ENCODE data around the gene SDHAF2. TPM values are rescaled to one million over a fixed set of nuclear protein-coding genes. Genes with fewer than 3 reads are reported as not detected.

SDHAF2 gene
- total and polyA plus RNA-seq, 2 experiments from 2014 or later: 47.8 to 74.3 TPM

DNA sequence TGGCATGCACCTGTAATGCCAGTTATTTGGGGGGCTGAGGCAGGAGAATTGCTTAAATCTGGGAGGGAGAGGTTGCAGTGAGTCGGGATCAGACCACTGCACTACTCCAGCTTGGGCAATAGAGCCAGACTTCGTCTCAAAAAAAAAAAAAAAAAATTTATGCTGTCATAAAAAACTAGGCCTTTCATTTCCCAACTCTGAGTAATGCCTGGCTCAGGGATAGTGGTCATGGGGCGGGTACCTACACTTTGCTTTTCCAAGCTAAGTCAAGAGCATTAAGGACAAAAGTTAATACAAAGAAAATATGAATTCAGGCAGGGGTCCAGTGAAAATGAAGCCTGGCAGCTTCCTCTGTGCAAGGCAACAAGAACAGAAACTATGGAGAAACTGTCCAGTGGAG, 16.4 kb upstream of the SDHAF2 start:
- no peak for TF ChIP-seq EZH2 (IDR thresholded peaks at IDR 0.05; ENCODE audit: borderline replicate concordance)
- TF ChIP-seq, protein P1, sequence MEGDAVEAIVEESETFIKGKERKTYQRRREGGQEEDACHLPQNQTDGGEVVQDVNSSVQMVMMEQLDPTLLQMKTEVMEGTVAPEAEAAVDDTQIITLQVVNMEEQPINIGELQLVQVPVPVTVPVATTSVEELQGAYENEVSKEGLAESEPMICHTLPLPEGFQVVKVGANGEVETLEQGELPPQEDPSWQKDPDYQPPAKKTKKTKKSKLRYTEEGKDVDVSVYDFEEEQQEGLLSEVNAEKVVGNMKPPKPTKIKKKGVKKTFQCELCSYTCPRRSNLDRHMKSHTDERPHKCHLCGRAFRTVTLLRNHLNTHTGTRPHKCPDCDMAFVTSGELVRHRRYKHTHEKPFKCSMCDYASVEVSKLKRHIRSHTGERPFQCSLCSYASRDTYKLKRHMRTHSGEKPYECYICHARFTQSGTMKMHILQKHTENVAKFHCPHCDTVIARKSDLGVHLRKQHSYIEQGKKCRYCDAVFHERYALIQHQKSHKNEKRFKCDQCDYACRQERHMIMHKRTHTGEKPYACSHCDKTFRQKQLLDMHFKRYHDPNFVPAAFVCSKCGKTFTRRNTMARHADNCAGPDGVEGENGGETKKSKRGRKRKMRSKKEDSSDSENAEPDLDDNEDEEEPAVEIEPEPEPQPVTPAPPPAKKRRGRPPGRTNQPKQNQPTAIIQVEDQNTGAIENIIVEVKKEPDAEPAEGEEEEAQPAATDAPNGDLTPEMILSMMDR (IDR thresholded peaks at IDR 0.05; ENCODE audit: poor library complexity): no peak
- H3K9me3 ChIP-seq (ENCODE audit: low read depth): no peaks in the 10 kb centered on the region
- peaks cover 22% of the 10 kb centered on the region for H3K79me2 ChIP-seq
- no peak overlapping the region for H3K4me2 ChIP-seq
- no peaks in the 10 kb centered on the region for H3K27me3 ChIP-seq
- no peak overlapping the region for H3K4me3 ChIP-seq
- peaks cover 15% of the 10 kb centered on the region for H4K20me1 ChIP-seq (ENCODE audit: insufficient read depth, poor library complexity, severe bottlenecking)
- no peaks in the 10 kb centered on the region for H3K36me3 ChIP-seq (replicated peaks; ENCODE audit: insufficient read depth, low read depth)
- WGBS (ENCODE audit: low lambda C conversion rate, missing lambda C conversion rate): 94% methylated on average over 3 of the region's 3 CpGs
- no peak for DNase-seq (ENCODE audit: low spot score)
- H2AFZ ChIP-seq: no peak overlapping the region
- H3K4me1 ChIP-seq (ENCODE audit: insufficient read depth): no peaks in the 10 kb centered on the region
- H3K9me2 ChIP-seq (replicated peaks; ENCODE audit: insufficient read depth): no peaks in the 10 kb centered on the region
- H3K27ac ChIP-seq: no peak overlapping the region

DNA sequence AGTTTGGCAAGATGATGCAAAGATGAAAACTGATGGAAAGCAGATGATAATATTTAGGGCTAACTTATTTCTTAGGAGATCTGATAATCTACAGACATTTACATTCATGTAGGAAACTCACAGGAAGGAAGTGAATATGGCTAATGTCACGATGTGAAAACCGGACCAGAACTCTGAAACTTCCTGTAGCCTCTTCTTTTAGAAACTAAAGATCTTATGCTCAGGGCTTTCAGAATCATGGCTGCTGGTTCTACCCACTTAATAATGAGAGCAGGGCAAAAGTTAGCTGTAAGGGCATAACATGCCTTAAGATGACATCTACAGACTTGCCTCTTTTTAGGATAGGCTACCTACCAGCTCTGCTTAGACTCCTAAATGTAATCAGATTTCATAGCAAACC, 15.4 kb upstream of the SDHAF2 start:
- H2AFZ ChIP-seq: no peak overlapping the region
- H3K4me2 ChIP-seq: no peak overlapping the region
- H3K27me3 ChIP-seq: no peaks in the 10 kb centered on the region
- no peak overlapping the region for H3K4me3 ChIP-seq
- H3K9me3 ChIP-seq (ENCODE audit: low read depth): no peaks in the 10 kb centered on the region
- no peaks in the 10 kb centered on the region for H3K9me2 ChIP-seq (replicated peaks; ENCODE audit: insufficient read depth)
- H3K79me2 ChIP-seq: peaks cover 27% of the 10 kb centered on the region
- H4K20me1 ChIP-seq (ENCODE audit: insufficient read depth, poor library complexity, severe bottlenecking): peaks cover 21% of the 10 kb centered on the region
- H3K27ac ChIP-seq: no peak overlapping the region
- TF ChIP-seq, protein P1 (IDR thresholded peaks at IDR 0.05; ENCODE audit: poor library complexity): no peak
- no peak for TF ChIP-seq EZH2phosphoT487 (IDR thresholded peaks at IDR 0.05; ENCODE audit: low read depth, severe bottlenecking, unreplicated experiment)
- no peak for TF ChIP-seq EZH2 (IDR thresholded peaks at IDR 0.05; ENCODE audit: borderline replicate concordance)
- H3K36me3 ChIP-seq (replicated peaks; ENCODE audit: insufficient read depth, low read depth): no peaks in the 10 kb centered on the region
- no peak for DNase-seq (ENCODE audit: low spot score)
- 96% methylated on average over 2 of the region's 2 CpGs for WGBS (ENCODE audit: low lambda C conversion rate, missing lambda C conversion rate)
- H3K4me1 ChIP-seq (ENCODE audit: insufficient read depth): no peaks in the 10 kb centered on the region

DNA sequence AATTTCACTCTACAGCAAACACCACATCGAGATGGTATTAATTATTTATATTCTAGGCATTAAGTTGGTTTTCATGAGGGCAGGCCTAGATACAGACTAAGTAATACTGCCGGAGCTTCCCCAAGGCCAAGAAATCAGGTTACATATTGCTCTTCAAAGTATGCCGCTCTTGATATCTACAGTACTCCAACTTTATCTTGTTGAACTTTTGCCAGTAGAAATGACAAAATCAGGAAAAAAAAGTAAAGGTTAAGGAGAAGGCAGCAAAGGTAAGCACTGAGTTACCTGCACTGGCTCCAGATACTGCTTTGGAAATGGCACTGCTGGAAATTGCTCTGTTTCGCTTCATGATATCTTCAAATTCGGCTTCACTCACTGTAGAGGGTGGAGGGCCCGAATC, 14.5 kb upstream of the SDHAF2 start:
- 97% methylated on average over 6 of the region's 6 CpGs for WGBS (ENCODE audit: low lambda C conversion rate, missing lambda C conversion rate)
- no peak overlapping the region for H3K27ac ChIP-seq
- peaks cover 26% of the 10 kb centered on the region for H4K20me1 ChIP-seq (ENCODE audit: insufficient read depth, poor library complexity, severe bottlenecking)
- peaks cover 36% of the 10 kb centered on the region for H3K79me2 ChIP-seq
- no peaks in the 10 kb centered on the region for H3K4me1 ChIP-seq (ENCODE audit: insufficient read depth)
- no peaks in the 10 kb centered on the region for H3K9me2 ChIP-seq (replicated peaks; ENCODE audit: insufficient read depth)
- no peak overlapping the region for H2AFZ ChIP-seq
- no peaks in the 10 kb centered on the region for H3K36me3 ChIP-seq (replicated peaks; ENCODE audit: insufficient read depth, low read depth)
- no peak for DNase-seq (ENCODE audit: low spot score)
- no peaks in the 10 kb centered on the region for H3K9me3 ChIP-seq (ENCODE audit: low read depth)
- TF ChIP-seq EZH2phosphoT487 (IDR thresholded peaks at IDR 0.05; ENCODE audit: low read depth, severe bottlenecking, unreplicated experiment) (no peak), EZH2 (IDR thresholded peaks at IDR 0.05; ENCODE audit: borderline replicate concordance) (no peak)
- TF ChIP-seq, protein P1 (IDR thresholded peaks at IDR 0.05; ENCODE audit: poor library complexity): no peak
- no peak overlapping the region for H3K4me3 ChIP-seq
- no peak overlapping the region for H3K4me2 ChIP-seq
- H3K27me3 ChIP-seq: no peaks in the 10 kb centered on the region

DNA sequence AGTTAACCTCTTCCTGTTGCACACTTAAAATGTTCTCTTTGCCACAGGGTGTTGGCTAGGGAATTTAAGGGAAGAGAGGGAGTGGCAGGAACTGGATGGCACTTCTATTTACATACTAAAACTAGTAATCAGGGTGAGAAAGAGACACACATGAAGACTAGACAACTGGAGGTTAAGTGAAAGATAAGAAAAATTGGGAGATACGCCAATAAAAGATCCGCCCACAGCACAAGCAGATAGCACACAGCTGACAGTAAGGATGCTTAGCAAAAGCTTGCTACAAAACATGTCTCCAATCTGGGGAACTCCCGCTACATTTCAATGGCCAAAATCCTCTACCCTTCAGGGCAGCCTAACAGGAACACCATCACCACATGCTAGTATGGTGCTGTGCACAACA, 13.0 kb upstream of the SDHAF2 start:
- Histone ChIP-seq H3K79me2 (peaks cover 51% of the 10 kb centered on the region), H3K36me3 (replicated peaks; ENCODE audit: insufficient read depth, low read depth) (no peaks in the 10 kb centered on the region), H4K20me1 (ENCODE audit: insufficient read depth, poor library complexity, severe bottlenecking) (peaks cover 32% of the 10 kb centered on the region), H3K4me2 (no peak overlapping the region), H3K4me1 (ENCODE audit: insufficient read depth) (no peaks in the 10 kb centered on the region), H3K9me3 (ENCODE audit: low read depth) (no peaks in the 10 kb centered on the region), H3K27ac (no peak overlapping the region), H2AFZ (no peak overlapping the region), H3K27me3 (no peaks in the 10 kb centered on the region), H3K9me2 (replicated peaks; ENCODE audit: insufficient read depth) (no peaks in the 10 kb centered on the region), H3K4me3 (no peak overlapping the region)
- no peak for DNase-seq (ENCODE audit: low spot score)
- no peak for TF ChIP-seq EZH2phosphoT487 (IDR thresholded peaks at IDR 0.05; ENCODE audit: low read depth, severe bottlenecking, unreplicated experiment)
- no peak for TF ChIP-seq EZH2 (IDR thresholded peaks at IDR 0.05; ENCODE audit: borderline replicate concordance)
- TF ChIP-seq, protein P1 (IDR thresholded peaks at IDR 0.05; ENCODE audit: poor library complexity): no peak
- 93% methylated on average over 3 of the region's 3 CpGs for WGBS (ENCODE audit: low lambda C conversion rate, missing lambda C conversion rate)

Measured in hepatocyte (in vitro differentiated cells).